Measurements from ENCODE around the gene F2RL3.
"Not testable (repeated sequence)": the region's sequence is repeated elsewhere in the genome, so short reads cannot be mapped to it uniquely, and the experiment has no call there.

Gene F2RL3

DNA sequence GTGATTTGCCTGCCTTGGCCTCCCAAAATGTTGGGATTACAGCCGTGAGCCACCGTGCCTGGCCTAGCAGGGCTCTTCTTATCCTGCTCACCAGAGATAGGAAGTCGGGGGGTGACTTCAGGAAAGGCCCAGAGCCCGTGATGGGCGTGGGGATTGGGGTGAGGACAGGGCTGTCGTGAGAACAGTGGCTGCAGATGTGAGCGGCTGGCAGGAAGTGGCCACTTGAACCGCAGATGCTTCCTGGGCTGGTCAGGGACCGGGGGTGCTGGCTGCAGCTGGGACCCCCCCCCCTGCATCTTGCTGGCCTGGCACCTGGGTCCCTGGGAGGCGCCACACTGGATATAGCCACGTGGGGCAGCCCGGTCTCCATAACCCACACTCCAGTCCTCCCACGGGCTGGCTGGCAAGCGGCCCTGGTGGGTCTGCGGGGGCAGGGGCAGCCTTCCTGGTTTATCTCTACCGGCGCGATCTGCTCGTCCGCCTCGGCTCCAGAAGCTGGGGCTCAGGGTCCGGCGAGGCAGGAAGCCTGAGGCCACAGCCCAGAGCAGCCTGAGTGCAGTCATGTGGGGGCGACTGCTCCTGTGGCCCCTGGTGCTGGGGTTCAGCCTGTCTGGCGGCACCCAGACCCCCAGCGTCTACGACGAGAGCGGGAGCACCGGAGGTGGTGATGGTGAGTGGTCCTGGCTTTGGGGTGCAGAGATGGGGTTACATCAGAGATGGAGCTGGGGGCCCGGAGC, at the start of gene F2RL3:
Gene F2RL3, plus strand, starts transcription at position 371 of the 737 bp plus-strand sequence. Its CDS starts 191 bp downstream, at position 562.
- no peak for DNase-seq

DNA sequence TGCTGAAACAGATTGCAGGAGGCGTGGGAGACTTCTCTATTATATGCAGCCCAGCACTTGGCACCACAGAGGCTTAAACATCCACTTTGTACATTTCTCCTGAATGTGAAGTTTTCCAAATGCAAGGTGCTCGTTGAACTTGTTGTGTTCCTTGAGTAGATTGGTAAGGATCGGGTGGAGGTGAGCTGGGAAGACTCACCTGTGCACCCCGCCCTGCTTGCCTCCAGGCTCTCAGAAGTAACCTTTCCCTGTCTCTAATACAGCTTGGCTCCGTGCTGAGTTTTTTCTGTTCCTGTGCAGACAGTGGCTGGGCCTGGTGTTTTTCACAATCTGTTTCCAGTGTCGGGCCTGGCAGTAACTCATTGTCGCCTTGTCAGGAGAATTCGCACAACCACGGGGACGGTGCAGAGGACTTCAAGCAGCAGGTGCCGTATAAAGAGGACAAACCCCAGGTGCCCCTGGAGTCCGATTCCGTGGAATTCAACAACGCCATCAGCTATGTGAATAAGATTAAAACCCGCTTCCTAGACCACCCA, 47.3 kb upstream of the F2RL3 start:
- no peak for DNase-seq

DNA sequence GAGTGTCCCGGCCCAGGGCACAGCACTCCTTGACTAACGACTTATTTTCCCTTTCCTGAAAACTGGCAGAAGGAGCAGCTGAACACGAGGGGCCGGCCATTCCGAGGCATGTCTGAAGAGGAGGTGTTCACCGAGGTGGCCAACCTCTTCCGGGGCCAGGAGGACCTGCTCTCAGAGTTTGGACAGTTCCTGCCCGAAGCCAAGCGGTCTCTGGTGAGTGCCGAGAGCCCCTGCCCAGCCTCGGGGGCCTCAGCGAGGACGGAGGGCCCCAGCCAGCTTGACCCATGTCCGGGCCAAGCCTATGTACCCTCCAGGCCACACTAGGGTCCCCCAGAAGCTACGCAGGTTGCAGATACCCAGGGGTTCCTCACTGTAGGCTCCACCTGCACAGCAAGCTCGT, 41.9 kb upstream of the F2RL3 start:
- DNase-seq, result no peak

DNA sequence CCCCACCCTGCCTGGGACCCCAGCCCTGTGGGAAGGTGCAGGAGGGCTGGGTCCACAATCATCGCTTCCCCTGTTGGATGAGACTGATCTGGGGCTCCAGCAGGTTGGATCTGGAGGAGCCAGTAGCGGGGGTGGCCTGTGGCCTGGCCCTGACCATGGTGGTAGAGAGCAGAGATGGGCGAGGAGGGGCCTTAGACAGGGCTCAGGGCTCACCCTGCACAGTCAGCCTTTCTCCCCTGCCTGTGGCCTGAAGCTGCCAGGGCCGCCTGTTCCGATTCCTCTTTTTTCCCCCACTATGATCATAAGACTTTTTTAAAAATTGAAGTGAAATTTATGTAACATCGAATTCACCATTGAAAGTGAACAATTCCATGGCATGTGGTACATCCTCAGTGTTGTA, 41.4 kb upstream of the F2RL3 start:
- DNase-seq, result no peak

DNA sequence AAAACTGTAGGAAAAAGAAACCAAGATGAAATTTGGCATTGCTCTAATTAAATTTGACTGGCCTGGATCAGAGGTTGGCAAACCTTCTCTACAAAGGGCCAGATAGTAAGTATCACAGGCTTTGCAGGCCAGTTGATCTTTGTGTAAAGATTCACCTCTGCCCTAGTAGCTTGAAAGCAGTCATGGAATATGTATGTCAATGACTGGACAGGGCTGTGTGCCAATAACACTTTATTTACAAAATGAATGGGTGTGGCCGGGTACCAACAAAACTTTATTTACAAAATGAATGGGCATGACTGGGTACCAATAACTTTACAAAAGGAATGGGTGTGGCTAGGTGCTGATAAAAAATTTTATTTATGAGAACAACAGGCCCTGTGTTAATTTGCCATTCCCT, 39.6 kb upstream of the F2RL3 start:
- DNase-seq, result no peak

DNA sequence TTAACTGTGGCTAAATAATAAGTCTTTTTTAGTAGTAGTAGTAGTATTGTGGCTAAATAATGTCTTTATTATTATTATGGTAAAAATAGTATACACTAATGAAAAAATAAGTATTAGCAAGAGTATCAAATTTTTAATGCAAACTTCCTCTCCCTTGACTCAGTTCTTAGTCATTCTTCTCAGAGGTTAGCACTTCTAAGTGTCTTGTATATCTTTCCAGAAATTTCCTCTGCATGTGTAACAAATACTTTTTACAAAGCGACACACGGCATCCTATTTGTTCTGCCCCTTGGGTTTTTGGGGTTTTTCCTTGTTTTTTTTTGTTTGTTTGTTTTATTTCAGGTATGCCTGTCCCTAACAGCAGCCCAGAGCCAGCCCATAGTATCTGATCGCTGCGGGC, 38.7 kb upstream of the F2RL3 start:
- no peak for DNase-seq

DNA sequence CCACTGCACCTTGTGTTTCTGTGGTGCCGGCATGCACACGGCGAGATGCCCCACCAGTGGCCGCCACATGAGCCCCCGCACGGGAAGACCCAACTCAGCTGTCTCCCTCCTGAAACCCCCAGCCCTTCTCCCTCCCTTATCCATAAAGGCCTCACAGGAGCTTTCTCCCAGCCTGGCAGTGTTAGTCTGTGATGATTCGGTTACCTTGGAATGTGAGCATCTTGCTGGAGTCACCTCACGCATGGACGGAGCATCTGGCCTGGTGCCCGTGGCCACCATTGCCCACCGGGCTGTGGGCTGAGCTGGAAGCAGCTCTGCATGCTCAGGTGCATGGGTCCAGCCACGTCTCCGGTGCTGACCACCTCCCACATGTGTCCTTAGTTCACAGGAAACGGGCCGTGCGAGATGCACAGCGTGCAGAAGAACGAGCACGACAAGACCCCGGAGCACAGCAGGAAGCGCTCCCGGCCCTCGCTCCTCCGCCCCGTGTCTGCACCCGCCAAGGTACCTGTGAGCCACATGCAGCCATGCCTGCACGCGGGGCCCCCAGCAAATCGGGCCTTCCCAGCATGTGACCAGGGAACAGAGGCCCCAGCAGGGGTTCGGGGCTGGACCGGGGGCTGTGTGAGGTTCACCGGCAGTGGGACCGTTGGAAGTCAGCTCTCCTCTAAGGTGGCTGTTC, 37.6 kb upstream of the F2RL3 start:
- DNase-seq, result no peak

DNA sequence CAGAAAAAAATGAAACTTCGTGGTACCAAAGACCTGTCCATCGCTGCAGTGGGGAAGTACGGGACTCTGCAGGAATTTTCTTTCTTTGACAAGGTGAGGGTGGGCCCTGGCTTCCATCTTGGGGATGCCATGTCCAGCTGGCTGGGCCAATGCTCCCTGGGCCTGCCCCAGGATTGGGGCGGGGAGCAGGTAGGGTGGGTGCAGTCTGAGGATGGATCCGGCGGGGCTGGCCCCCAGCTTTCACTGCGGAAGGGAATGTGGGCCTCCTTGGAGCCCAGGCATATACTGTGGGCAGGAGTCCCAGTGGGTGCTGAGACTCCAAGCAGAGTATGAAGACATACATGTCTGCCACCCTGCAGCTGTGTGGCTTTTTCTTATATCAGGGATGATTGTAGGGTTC, 35.7 kb upstream of the F2RL3 start:
- no peak for DNase-seq

DNA sequence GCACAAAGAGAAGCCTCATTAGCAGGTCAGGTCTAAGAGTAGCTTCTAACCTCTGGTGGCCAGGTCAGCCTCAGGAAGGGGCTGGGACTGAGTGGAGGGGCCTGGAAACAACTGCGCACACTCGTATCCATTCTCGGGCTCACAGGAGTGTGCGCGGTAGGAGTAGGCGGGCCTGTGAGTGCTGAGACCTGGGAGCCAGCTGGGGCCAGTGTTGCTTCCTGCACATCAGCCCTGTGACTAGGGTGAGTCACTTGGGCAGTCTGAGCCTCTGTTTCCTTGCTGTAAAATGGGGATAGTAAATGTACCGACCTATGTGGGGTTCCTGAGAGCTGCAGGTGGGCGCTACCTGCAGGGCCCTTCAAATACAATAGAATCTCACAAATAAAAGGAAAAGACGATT, 32.7 kb upstream of the F2RL3 start:
- no peak for DNase-seq

DNA sequence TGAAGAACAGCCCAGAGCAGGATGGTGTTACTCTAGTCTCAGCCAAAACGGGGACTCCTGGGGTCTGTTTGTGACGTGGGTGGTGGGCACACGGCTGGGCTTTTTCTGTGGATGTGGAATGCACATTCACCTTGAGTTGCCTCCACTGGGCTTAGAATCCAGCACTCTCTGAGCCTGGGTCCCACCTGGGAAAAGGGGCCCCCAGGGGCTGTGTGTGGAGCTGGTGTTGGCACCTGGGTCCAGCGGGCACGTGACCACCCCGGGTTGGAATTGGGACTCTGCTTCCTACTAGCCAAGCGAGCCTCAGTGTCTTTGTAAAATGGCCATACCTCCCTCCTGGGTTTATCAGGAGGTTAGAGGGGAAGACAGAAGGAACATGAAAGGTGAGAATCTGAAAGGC, 29.2 kb upstream of the F2RL3 start:
- no peak for DNase-seq

DNA sequence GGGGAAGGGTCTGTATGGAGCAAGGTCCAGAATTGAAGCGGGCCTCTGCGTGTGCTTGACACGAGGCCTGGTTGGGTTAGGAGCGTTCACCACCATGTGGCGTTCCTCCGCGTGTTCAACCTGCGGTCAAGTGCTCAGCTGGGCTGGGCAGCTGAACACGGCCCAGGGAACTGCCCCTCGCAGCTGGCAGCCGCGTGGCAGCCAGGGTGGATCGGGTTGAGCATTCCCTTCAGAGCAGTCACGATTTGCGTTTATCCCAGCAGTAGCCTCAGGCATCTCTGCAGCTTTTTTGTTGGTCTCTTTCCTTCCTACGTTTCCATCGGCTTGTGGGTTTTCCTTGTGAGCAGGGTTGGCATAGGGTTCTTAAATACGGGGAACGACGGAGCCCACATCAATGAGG, 28.7 kb upstream of the F2RL3 start:
- DNase-seq, result no peak

DNA sequence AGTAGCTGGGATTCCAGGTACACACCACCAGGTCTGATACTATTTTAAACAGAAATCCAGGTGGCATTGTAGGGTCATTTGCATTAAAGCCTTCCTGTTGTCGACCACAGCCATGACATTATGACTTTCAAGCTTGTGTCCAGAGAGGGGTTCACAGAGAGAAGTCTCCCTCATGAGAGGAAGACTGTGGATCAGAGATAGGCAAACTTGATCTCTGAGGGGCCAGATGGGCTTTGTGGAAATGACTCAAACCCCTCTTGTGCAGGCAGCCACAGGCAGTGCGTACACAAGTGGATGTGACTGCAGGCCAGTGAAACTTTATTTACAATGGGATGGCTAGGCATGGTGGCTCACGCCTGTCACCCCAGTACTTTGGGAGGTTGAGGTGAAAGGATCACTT, 27.8 kb upstream of the F2RL3 start:
- no peak for DNase-seq

DNA sequence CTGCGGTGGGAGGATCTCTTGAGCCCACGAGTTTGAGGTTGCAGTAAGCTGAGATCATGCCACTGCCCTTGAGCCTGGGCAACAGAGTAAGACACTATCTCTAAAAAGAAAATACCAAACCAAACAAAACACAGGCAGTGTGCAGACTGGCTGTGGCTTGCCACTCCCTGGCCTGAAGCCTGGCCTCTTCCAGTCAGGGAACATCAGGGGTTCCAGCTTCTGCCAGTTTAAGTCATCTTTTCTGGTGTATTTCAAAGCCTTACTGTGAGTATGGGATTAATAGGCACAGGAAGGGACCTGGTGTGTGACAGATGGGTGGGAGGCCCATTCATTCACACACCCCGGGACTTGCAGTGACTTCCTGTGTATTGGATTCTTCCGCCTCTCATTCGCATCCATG, 27.0 kb upstream of the F2RL3 start:
- no peak for DNase-seq

DNA sequence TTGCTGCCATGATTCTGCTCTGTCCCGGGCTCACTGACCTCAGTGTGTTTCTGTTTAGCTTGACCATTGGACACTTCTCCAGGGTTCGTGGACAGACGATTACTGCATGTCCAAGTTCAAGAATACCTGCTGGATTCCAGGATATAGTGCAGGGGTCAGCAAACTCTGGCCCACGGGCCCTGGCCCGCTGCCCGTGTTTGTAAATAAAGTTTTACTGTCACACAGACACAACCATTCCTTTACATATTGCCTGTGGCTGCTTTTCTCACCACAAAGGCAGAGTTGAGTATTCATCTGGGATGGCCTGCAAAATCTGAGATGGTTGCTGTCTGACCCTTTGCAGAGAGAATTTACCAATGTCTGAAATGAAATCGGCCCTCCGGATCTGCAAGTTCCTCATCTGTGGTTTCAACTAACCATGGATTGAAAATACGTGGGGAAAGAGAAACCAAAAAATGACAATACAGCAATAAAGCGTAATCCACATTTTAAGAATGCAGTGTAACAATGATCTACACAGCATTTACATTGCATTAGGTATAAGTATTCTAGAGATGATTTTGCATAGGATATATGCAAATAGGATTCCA, 25.9 kb upstream of the F2RL3 start:
- DNase-seq, result no peak

DNA sequence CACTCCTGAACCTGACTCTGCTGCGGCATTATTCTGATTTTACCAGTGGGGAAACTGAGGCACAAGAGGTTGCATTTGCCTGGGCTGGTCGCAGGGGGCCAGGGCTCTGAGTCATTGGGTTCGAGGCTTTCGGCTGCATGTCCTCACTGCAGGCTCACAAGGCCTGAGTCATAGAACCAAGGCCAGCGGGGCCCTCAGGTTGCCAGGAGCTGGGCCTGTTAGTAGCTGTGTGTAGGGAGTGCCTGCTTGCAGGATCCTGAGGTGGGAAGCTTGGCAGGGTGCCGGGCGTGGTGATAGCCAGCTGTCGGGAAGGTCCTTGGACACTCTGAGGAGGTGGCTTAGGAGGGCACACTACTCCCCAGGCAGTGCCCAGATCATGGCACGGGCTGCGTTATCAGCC, 21.6 kb upstream of the F2RL3 start:
- no peak for DNase-seq

DNA sequence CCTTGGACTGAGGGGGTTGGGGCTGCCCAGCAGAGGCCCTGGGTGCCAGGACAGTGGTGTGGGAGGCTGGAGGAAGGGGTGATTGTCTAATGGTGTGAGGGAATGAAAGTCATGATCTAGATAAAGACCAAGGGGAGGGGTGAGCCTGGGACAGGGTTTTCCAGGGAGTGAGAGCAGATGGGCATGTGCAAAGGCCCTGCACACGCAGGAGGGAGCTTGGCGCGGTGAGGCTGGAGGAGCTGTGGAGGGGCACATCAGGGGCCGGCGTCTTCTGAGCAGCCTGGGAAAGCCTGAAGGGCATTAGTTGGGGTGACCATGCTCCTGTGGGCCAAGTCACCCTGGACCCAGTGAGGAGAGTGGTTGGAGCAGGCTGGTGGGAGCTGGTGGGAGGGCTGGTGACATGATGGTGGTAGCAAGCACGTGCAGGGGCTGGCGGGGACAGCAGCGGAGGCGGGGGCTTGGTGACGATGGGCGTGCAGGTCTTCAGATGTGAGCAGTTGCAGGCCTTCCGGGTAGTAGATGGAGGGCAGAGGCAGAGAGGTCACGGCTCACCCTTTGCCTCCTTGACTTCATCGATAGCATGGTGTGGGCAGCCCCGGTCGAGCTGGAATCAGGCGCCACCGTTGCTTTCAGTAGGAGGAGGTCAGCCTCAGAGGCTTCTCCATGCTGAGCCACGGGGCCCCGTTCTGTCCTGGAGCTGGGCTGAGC, 20.2 kb upstream of the F2RL3 start:
- no peak for DNase-seq

DNA sequence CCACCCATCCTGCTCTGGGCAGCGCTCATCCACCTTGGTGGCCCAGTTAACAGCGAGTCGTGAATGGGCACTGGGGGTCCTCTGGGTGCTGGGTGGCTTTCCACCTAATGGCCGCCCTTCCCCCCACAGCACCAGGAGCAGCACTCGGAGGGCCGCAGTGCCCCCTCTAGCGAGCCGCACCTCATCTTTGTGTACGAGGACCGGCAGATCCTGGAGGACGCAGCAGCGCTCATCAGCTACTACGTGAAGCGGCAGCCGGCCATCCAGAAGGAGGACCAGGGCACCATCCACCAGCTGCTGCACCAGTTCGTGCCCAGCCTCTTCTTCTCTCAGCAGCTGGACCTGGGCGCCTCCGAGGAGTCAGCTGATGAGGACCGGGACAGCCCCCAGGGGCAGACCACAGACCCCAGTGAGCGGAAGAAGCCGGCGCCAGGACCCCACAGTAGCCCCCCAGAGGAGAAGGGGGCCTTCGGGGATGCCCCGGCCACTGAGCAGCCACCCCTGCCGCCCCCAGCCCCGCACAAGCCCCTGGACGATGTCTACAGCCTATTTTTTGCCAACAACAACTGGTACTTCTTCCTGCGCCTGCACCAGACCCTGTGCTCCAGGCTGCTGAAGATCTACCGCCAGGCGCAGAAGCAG, 19.3 kb upstream of the F2RL3 start:
- no peak for DNase-seq

DNA sequence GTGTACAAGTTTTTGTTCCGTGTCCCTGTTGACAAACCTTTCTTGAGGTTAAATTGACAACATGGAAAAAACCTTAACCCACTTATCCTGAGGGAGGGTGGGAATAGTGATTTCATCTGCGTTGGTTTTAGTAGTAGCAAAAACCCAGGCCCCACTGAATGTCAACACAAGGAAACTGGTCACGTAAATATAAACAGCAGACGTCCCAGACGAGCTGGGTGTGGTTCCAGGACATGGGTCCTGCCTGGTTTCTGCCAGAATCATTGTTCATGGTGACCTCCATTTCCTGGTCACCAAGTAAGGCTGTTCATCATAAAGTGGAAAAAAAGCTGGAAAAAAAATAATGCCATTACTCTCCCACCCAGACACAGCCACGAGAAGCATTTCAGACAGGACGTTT, 16.9 kb upstream of the F2RL3 start:
- no peak for DNase-seq

DNA sequence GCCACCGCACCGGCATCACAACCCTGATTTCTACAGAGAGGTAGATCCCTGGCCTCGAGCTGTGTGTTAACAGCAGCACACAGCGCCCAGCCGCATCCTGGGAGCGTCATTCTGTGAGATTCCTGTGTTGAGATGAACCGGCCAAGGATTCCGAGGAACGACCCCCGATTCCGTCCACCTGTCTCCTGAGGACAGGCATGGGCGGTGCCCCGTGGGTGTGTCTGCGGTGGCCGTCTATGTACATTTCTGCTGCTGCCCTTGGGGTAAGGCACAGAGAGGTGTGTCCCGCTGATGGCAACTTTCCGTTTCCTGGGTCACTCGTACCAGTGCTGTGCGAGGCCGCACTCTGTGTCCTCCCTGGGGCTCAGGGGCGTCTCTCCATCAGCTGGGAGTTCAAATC, 16.1 kb upstream of the F2RL3 start:
- DNase-seq, result no peak

DNA sequence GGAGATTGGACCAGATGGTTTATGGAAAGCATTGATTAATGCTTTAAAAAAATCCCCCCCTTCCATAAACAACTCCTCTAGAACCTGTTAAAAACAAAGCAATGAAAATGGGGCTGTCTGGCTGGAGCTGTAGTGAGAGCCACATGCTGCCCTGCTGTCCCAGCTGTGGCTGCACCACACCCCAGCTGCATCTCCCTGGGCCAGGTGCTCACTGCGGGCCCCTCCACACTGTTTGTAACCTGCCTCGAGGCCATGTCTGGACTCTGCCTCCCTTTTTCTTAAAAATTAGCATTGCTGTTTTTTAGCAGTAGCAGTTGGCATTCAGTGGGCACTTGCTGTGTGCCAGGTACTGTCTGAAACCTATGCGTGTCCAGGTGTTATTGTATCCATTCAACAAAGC, 15.2 kb upstream of the F2RL3 start:
- DNase-seq, result no peak

DNA sequence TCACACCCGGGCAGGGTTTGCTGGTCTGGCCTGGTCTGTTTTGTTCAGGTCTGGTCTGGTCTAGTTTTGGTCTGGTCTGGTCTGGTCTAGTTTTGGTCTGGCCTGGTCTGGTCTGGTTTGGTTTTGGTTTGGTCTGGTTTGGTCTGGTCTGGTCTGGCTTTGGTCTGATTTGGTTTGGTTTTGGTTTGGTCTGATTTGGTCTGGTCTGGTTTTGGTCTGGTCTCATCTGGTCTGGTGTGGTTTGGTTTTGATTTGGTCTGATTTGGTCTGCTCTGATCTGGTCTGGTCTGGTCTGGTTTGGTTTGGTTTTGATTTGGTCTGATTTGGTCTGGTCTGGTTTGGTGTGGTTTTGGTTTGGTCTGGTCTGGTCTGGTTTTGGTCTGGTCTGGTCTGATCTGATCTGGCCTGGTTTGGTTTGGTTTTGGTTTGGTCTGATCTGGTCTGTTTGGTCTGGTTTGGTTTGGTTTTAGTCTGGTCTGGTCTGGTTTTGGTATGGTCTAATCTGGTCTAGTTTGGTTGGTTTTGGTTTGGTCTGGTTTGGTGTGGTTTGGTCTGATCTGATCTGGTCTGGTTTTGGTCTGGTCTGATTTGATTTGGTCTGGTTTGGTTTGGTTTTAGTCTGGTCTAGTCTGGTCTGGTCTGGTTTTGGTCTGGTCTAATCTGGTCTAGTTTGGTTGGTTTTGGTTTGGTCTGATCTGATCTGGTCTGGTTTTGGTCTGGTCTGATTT, 14.4 kb upstream of the F2RL3 start:
- DNase-seq, result no peak

DNA sequence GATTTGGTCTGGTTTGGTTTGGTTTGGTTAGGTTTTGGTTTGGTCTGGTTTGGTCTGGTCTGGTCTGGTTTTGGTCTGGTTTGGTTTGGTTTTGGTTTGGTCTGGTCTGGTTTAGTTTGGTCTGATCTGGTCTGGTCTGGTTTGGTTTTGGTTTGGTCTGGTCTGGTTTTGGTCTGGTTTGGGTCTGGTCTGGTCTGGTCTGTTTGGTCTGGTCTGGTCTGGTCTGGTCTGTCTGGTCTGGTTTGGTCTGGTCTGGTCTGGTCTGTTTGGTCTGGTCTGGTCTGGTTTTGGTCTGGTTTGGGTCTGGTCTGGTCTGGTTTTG, 13.9 kb upstream of the F2RL3 start:
- not testable (repeated sequence) for DNase-seq
